GM12878 (cell line): ENCODE measurements around the gene PRCP. TPM values are rescaled to one million over a fixed set of nuclear protein-coding genes. Genes with fewer than 3 reads are reported as not detected.

Experiments
- ATAC-seq: fragments of 200-7000 bp; cut with Tn5 transposase; 3 replicates; pipeline ENCODE4 v1.9.1; 2020; ENCODE audit warnings: mild to moderate bottlenecking, moderate library complexity
- BruUV-seq: library from RNA; stranded (reverse); fragments of 400-500 nt; replicated peaks from 2 replicates; lab custom pipeline; 2021; lab: Mats Ljungman, UMichigan
- CTCF ChIA-PET: fragments of 300-600 bp; sonication (Branson Sonifier 250); formaldehyde crosslinking; extraction: SDS; loops from one replicate; lab custom pipeline; 2021; ENCODE audit warnings: inconsistent platforms; lab: Yijun Ruan, JAX
- POLR2A ChIA-PET: fragments of 350-600 bp; formaldehyde crosslinking; extraction: SDS; loops from one replicate; lab custom pipeline; 2021; ENCODE audit warnings: inconsistent platforms; lab: Charles Lee
- RAD21 ChIA-PET: fragments of 300-600 bp; sonication (Branson Sonifier 250); formaldehyde crosslinking; loops from one replicate; lab custom pipeline; 2023; ENCODE audit warnings: antibody characterized with exemption; ENCODE audit not compliant: unreplicated experiment; lab: Charles Lee
- SMC1A ChIA-PET: fragments of 300-600 bp; sonication (Branson Sonifier 250); formaldehyde crosslinking; loops from one replicate; lab custom pipeline; 2023; ENCODE audit not compliant: unreplicated experiment, uncharacterized antibody; lab: Charles Lee
- DNase-seq: peaks from one replicate; pipeline ENCODE4 v3.0.0-alpha.2; 2011; ENCODE audit warnings: low read depth, low spot score
- FAIRE-seq: peaks from 3 replicates; lab custom pipeline; 2011; peaks lifted over from hg19 to GRCh38; lab: Jason Lieb, UNC
- H2AFZ ChIP-seq: 2 replicates; pipeline ENCODE4 v1.6.0; 2011; ENCODE audit warnings: low read depth, low read length, control low read depth; ENCODE audit not compliant: control insufficient read depth
- H3K27ac ChIP-seq: 2 replicates; pipeline ENCODE4 v1.5.1; 2011; ENCODE audit warnings: control low read depth; ENCODE audit not compliant: control insufficient read depth, insufficient read depth
- H3K27me3 ChIP-seq, 2 experiments: replicated peaks in 1 of 2; 2 replicates each; pipeline versions ENCODE4 v1.6.0 to v1.6.1; 2011; ENCODE audit warnings: low read length in 1 of 2; ENCODE audit not compliant: control insufficient read depth in 2 of 2, insufficient read depth in 2 of 2
- H3K36me3 ChIP-seq, 2 experiments: 2 replicates each; pipeline ENCODE4 v1.5.1; 2011; ENCODE audit warnings: low read length in 1 of 2; ENCODE audit not compliant: control insufficient read depth in 2 of 2, insufficient read depth in 2 of 2
- H3K4me1 ChIP-seq: 2 replicates; pipeline ENCODE4 v1.6.1; 2011; ENCODE audit warnings: mild to moderate bottlenecking, low read length, moderate library complexity, mixed read lengths; ENCODE audit not compliant: control insufficient read depth, insufficient read depth
- H3K4me2 ChIP-seq: 2 replicates; pipeline ENCODE4 v1.6.0; 2011; ENCODE audit warnings: control low read depth; ENCODE audit not compliant: control insufficient read depth, insufficient read depth
- H3K4me3 ChIP-seq: fragments of 200-600 bp; sonication (generic); 2 replicates; pipeline ENCODE4 v1.5.1; 2016
- H3K79me2 ChIP-seq: 2 replicates; pipeline ENCODE4 v1.6.0; 2011; ENCODE audit warnings: low read length; ENCODE audit not compliant: control insufficient read depth, insufficient read depth
- H3K9ac ChIP-seq: 2 replicates; pipeline ENCODE4 v1.8.0; 2011; ENCODE audit warnings: low read length, control low read depth, mixed read lengths; ENCODE audit not compliant: control insufficient read depth, insufficient read depth
- H3K9me3 ChIP-seq: replicated peaks from 3 replicates; pipeline ENCODE4 v1.5.1; 2011; ENCODE audit warnings: mild to moderate bottlenecking, low read length; ENCODE audit not compliant: control insufficient read depth, insufficient read depth
- H4K20me1 ChIP-seq: 2 replicates; pipeline ENCODE4 v1.6.0; 2011; ENCODE audit not compliant: control insufficient read depth, insufficient read depth
- CHD2 ChIP-seq: IDR thresholded peaks from 2 replicates; pipeline ENCODE4 v1.6.1; 2011; ENCODE audit warnings: low read depth, low read length, improper control_type of control experiment, borderline replicate concordance
- CUX1 ChIP-seq: IDR thresholded peaks from 2 replicates; pipeline ENCODE4 v1.6.1; 2012; ENCODE audit warnings: improper control_type of control experiment, low read depth, low read length; ENCODE audit not compliant: insufficient replicate concordance
- DPF2 ChIP-seq: fragments of 450-650 bp; IDR thresholded peaks from 2 replicates; pipeline ENCODE4 v1.6.1; 2017; ENCODE audit warnings: mild to moderate bottlenecking
- KAT2A ChIP-seq: conservative IDR thresholded peaks from 2 replicates; pipeline ENCODE4 v1.6.1; 2011; ENCODE audit warnings: low read depth, low read length; ENCODE audit not compliant: control insufficient read depth
- NFYB ChIP-seq: IDR thresholded peaks from 2 replicates; pipeline ENCODE4 v1.6.1; 2011; ENCODE audit warnings: low read depth, mild to moderate bottlenecking, low read length, improper control_type of control experiment, moderate library complexity; ENCODE audit not compliant: insufficient read depth
- REST ChIP-seq: IDR thresholded peaks from 2 replicates; pipeline ENCODE4 v1.6.1; 2012; ENCODE audit warnings: mild to moderate bottlenecking, low read depth, low read length
- SMC3 ChIP-seq: IDR thresholded peaks from 2 replicates; pipeline ENCODE4 v1.6.1; 2011; ENCODE audit warnings: low read length, improper control_type of control experiment, borderline replicate concordance
- SP1 ChIP-seq: IDR thresholded peaks from one replicate; pipeline ENCODE4 v1.6.1; 2011; ENCODE audit warnings: low read depth, low read length
- ZNF217 ChIP-seq: fragments of 450-650 bp; IDR thresholded peaks from 2 replicates; pipeline ENCODE4 v1.6.1; 2017; ENCODE audit warnings: antibody characterized with exemption, mild to moderate bottlenecking
- ZNF687 ChIP-seq: fragments of 450-650 bp; IDR thresholded peaks from 2 replicates; pipeline ENCODE4 v1.6.1; 2017; ENCODE audit warnings: mild to moderate bottlenecking, moderate library complexity
- WGBS: methylation state at CpG from one replicate; pipeline ENCODE4 v1.1.6; 2016; ENCODE audit warnings: low lambda C conversion rate; ENCODE audit not compliant: insufficient replicate concordance, insufficient coverage; ENCODE audit errors: missing lambda C conversion rate; 5-methylcytosine and 5-hydroxymethylcytosine counted together
- in situ Hi-C: fragments of 300-500 bp; cut with MboI; formaldehyde crosslinking; loops from 9 replicates; pipeline ENCODE4 v1.14.3; 2018; ENCODE audit warnings: mixed read lengths
- intact Hi-C: fragments of 100-400 bp; cut with micrococcal nuclease; formaldehyde crosslinking; loops from one replicate; pipeline ENCODE4 v1.14.2; 2022; ENCODE audit not compliant: unreplicated experiment
- polyA plus RNA-seq, 11 experiments: library from polyadenylated mRNA; depleted of rRNA in 4 of 11; unstranded in 6 of 11; stranded (reverse) in 5 of 11; fragments of >200 nt; fragmentation: Nextera tagmentation in 4 of 11; fragmentation: Illumina TruSeq in 1 of 11; extraction: Ambion mirVana in 4 of 11; extraction: Trizol in 1 of 11; gene quantifications; 1 replicate in 1 of 11; 2 replicates in 10 of 11; pipeline versions ENCODE4 v1.2.1 to v1.2.3, GENCODE V29; 2011 to 2016; ENCODE audit warnings: inconsistent platforms in 2 of 11, missing spikeins in 2 of 11, low read depth in 1 of 11
- total RNA-seq, 4 experiments: library from RNA; depleted of rRNA in 3 of 4; stranded (reverse); fragments of >200 nt in 3 of 4; fragmentation: Illumina TruSeq in 1 of 4; extraction: Trizol in 1 of 4; gene quantifications; 2 replicates each; pipeline versions ENCODE4 v1.2.1 to v1.2.3, GENCODE V29; 2013 to 2021

PRCP gene
- total and polyA plus RNA-seq, 10 of the 15 experiments (the other 5 are each of a cell fraction or from before 2014, with no cell fraction given): 14.9 to 43.6 (median 20.0) TPM

GRCh38 chr11:82815406-82815805 lies 84.8 kb downstream of the PRCP start:
- H3K27me3 ChIP-seq: no peaks in the 10 kb centered on the region; a peak in 1 of 4 replicates
- RAD21 ChIA-PET: no interaction called here
- H4K20me1 ChIP-seq: no peaks in the 10 kb centered on the region
- no peaks in the 10 kb centered on the region for H3K4me1 ChIP-seq
- TF ChIP-seq KAT2A (no peak), CUX1 (no peak), NFYB (no peak), REST (no peak), CHD2 (no peak), SP1 (no peak), ZNF687 (no peak), DPF2 (no peak), SMC3 (no peak), ZNF217 (no peak)
- intact Hi-C loops (no loop called here), in situ Hi-C loops (no loop called here)
- CTCF ChIA-PET: interaction anchor here (1.1 kb wide), 1 partner anchor 52 kb away, joined by 3 read pairs; no protein-coding TSS in a partner anchor
- no peak for ATAC-seq
- WGBS: 74% methylated on average over 2 of the region's 2 CpGs
- no TSS peak for BruUV-seq
- POLR2A ChIA-PET: no interaction called here
- DNase-seq: no peak
- no peaks in the 10 kb centered on the region for H3K79me2 ChIP-seq
- H3K36me3 ChIP-seq: no peaks in the 10 kb centered on the region
- H3K9me3 ChIP-seq: no peaks in the 10 kb centered on the region
- no peak for FAIRE-seq
- no peak overlapping the region for H2AFZ ChIP-seq
- SMC1A ChIA-PET: no interaction called here
- H3K4me2 ChIP-seq: no peak overlapping the region
- H3K27ac ChIP-seq: no peak overlapping the region
- H3K4me3 ChIP-seq: no peak overlapping the region
- no peak overlapping the region for H3K9ac ChIP-seq
